Esophagus muscularis mucosa (tissue), 4 donors: ENCODE data around the gene LRRC4C.

Source experiments
- EP300 ChIP-seq: sonication (generic); formaldehyde crosslinking; IDR thresholded peaks from one replicate; pipeline ENCODE4 v1.6.1; 2017; ENCODE audit warnings: antibody characterized with exemption
- POLR2A ChIP-seq: fragments of 450-650 bp; IDR thresholded peaks from one replicate; pipeline ENCODE4 v1.6.1; 2017; ENCODE audit warnings: antibody characterized with exemption, moderate library complexity, mild to moderate bottlenecking, low read depth
- POLR2AphosphoS5 ChIP-seq, 2 donors: sonication (generic); formaldehyde crosslinking; IDR thresholded peaks; one replicate each; pipeline ENCODE4 v1.6.1; 2017; ENCODE audit warnings: antibody characterized with exemption in 2 of 2
- TF ChIP-seq, protein P1 (sequence below), 3 experiments: fragments of 200-600 bp in 2 of 3; fragments of 450-650 bp in 1 of 3; sonication (generic) in 2 of 3; IDR thresholded peaks; one replicate each; pipeline ENCODE4 v1.5.1; 2017 to 2019; ENCODE audit warnings: antibody characterized with exemption in 3 of 3, mild to moderate bottlenecking in 2 of 3, moderate library complexity in 1 of 3

DNA sequence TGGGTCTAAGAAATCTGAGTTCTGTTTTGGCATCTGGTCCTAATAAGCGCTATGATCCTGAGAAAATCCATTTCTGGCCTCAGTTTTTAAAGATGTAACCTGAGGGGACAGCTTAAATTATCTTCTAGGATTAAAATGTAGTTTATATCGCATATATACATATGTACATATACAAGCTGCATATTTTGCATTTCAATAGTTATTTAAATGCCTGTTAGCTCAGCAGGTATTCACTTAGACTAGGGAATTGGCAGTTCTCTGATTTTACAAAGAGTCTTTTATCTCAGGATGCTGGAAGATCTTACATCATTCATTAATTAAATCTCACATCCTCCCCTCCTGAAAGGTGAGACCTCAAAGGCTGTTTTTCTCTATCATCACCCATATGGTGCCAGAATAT lies 1232.8 kb downstream of the LRRC4C start:
- TF ChIP-seq POLR2AphosphoS5 (IDR thresholded peaks at IDR 0.05) = no peak
- no peak for TF ChIP-seq POLR2A
- TF ChIP-seq, protein P1, sequence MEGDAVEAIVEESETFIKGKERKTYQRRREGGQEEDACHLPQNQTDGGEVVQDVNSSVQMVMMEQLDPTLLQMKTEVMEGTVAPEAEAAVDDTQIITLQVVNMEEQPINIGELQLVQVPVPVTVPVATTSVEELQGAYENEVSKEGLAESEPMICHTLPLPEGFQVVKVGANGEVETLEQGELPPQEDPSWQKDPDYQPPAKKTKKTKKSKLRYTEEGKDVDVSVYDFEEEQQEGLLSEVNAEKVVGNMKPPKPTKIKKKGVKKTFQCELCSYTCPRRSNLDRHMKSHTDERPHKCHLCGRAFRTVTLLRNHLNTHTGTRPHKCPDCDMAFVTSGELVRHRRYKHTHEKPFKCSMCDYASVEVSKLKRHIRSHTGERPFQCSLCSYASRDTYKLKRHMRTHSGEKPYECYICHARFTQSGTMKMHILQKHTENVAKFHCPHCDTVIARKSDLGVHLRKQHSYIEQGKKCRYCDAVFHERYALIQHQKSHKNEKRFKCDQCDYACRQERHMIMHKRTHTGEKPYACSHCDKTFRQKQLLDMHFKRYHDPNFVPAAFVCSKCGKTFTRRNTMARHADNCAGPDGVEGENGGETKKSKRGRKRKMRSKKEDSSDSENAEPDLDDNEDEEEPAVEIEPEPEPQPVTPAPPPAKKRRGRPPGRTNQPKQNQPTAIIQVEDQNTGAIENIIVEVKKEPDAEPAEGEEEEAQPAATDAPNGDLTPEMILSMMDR (IDR thresholded peaks at IDR 0.05) = no peak
- TF ChIP-seq EP300 = no peak
